ENCODE measurements around the gene CCDC12.

GRCh38 chr3:46899151-46900006 is 77.2 kb downstream of the CCDC12 start:
- TF ChIP-seq CTCF (IDR thresholded peaks at IDR 0.05) (no peak), EZH2 (IDR thresholded peaks at IDR 0.05; ENCODE audit: borderline replicate concordance, insufficient read depth, low read depth, low read length, poor library complexity, severe bottlenecking) (no peak)

Data from B cell (primary cell).